Gastrocnemius medialis (tissue), 4 donors: ENCODE data around the gene LTB4R2.

Experiments
- POLR2A ChIP-seq, 2 donors: fragments of 450-650 bp; IDR thresholded peaks; one replicate each; pipeline ENCODE4 v1.6.1; 2017; ENCODE audit warnings: antibody characterized with exemption in 2 of 2, mild to moderate bottlenecking in 2 of 2, moderate library complexity in 2 of 2
- TF ChIP-seq, protein P1 (sequence below), 5 experiments: fragments of 450-650 bp in 3 of 5; fragments of 200-600 bp in 2 of 5; sonication (generic) in 2 of 5; IDR thresholded peaks in 4 of 5; conservative IDR thresholded peaks in 1 of 5; 1 replicate in 4 of 5; 2 replicates in 1 of 5; pipeline ENCODE4 v1.5.1; 2016 to 2019; ENCODE audit warnings: antibody characterized with exemption in 5 of 5, mild to moderate bottlenecking in 3 of 5, moderate library complexity in 3 of 5

DNA sequence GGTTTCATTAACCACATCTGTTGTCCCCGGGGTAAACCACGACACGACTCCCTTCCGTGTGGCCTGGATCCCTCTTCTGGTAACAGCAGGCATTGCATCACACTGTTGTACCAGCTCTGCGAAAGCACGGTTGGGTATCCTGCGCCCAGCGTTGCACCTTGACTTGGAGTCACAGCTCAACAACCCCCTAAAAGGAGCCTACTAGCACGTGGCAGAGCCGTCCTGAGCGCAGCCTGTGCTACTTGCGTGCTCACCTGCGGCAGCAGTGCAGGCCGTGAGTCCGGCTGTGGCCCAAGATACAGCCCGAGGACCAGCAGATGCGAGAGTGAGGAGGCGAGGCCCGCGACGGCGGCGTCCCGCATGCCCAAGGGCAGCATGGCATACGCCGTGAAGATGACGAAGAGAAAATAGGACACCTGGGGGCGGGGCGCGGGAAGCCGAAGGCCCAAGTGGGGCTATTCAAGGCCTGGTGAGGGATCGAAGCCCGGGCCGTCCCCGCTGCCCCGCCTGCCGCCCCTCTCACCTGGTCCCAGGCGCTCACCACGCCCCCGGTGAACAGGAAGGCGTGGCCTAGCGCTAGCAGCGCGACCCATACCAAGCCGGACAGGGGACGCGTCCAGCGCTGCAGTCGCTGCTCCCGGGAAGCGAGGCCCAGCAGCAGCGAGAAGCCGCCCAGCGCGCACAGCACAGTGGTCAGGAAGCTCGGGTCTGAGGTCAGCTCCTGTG, 22.5 kb downstream of the LTB4R2 start:
- TF ChIP-seq, protein P1, sequence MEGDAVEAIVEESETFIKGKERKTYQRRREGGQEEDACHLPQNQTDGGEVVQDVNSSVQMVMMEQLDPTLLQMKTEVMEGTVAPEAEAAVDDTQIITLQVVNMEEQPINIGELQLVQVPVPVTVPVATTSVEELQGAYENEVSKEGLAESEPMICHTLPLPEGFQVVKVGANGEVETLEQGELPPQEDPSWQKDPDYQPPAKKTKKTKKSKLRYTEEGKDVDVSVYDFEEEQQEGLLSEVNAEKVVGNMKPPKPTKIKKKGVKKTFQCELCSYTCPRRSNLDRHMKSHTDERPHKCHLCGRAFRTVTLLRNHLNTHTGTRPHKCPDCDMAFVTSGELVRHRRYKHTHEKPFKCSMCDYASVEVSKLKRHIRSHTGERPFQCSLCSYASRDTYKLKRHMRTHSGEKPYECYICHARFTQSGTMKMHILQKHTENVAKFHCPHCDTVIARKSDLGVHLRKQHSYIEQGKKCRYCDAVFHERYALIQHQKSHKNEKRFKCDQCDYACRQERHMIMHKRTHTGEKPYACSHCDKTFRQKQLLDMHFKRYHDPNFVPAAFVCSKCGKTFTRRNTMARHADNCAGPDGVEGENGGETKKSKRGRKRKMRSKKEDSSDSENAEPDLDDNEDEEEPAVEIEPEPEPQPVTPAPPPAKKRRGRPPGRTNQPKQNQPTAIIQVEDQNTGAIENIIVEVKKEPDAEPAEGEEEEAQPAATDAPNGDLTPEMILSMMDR (IDR thresholded peaks at IDR 0.05 in 4 of 5, conservative IDR thresholded peaks at IDR 0.05 in 1 of 5) = peak; percentile 29 to 65 (median 48)
- TF ChIP-seq POLR2A (IDR thresholded peaks at IDR 0.05) = no peak
